Keratinocyte (primary cell): ENCODE data around the gene HPN. TPM values are rescaled to one million over a fixed set of nuclear protein-coding genes. Genes with fewer than 3 reads are reported as not detected.

Experiments
- DNase-seq: peaks from one replicate; pipeline ENCODE4 v3.0.0-alpha.2; 2011; ENCODE audit warnings: low read depth, missing footprints, low spot score
- FAIRE-seq: peaks from 2 replicates; lab custom pipeline; 2011; peaks lifted over from hg19 to GRCh38; lab: Jason Lieb, UNC
- H2AFZ ChIP-seq: 2 replicates; pipeline ENCODE4 v1.6.0; 2012; ENCODE audit warnings: low read length, control low read depth, inconsistent platforms; ENCODE audit not compliant: control insufficient read depth
- H3K27ac ChIP-seq: 2 replicates; pipeline ENCODE4 v1.5.1; 2011; ENCODE audit warnings: low read length; ENCODE audit not compliant: control insufficient read depth, insufficient read depth
- H3K27me3 ChIP-seq: 3 replicates; pipeline ENCODE4 v1.6.0; 2011; ENCODE audit warnings: low read length; ENCODE audit not compliant: control insufficient read depth, insufficient read depth; ENCODE audit errors: extremely low read depth
- H3K36me3 ChIP-seq, 2 experiments: 2 replicates in 1 of 2; 3 replicates in 1 of 2; pipeline ENCODE4 v1.5.1; 2011; ENCODE audit warnings: low read length in 2 of 2, mild to moderate bottlenecking in 1 of 2; ENCODE audit not compliant: control insufficient read depth in 2 of 2, insufficient read depth in 2 of 2; ENCODE audit errors: extremely low read depth in 1 of 2
- H3K4me1 ChIP-seq: 3 replicates; pipeline ENCODE4 v1.5.1; 2011; ENCODE audit warnings: low read length; ENCODE audit not compliant: control insufficient read depth, insufficient read depth; ENCODE audit errors: extremely low read depth
- H3K4me2 ChIP-seq: 3 replicates; pipeline ENCODE4 v1.6.0; 2011; ENCODE audit warnings: low read depth, low read length; ENCODE audit not compliant: control insufficient read depth, insufficient read depth; ENCODE audit errors: extremely low read depth
- H3K4me3 ChIP-seq, 3 experiments: fragments of 200-600 bp in 1 of 3; sonication (generic) in 1 of 3; 2 replicates in 2 of 3; 3 replicates in 1 of 3; pipeline ENCODE4 v1.5.1; 2011 to 2016; ENCODE audit warnings: low read length in 3 of 3, mild to moderate bottlenecking in 3 of 3, control low read depth in 2 of 3, inconsistent platforms in 1 of 3, low read depth in 1 of 3, mixed read lengths in 1 of 3, mixed run types in 1 of 3, moderate library complexity in 1 of 3; ENCODE audit not compliant: control insufficient read depth in 2 of 3, insufficient read depth in 2 of 3; ENCODE audit errors: extremely low read depth in 1 of 3
- H3K79me2 ChIP-seq: 2 replicates; pipeline ENCODE4 v1.6.0; 2012; ENCODE audit warnings: low read length; ENCODE audit not compliant: control insufficient read depth, insufficient read depth
- H3K9ac ChIP-seq: 3 replicates; pipeline ENCODE4 v1.6.0; 2011; ENCODE audit warnings: low read length; ENCODE audit not compliant: control insufficient read depth, insufficient read depth; ENCODE audit errors: extremely low read depth
- H3K9me1 ChIP-seq: 3 replicates; pipeline ENCODE4 v1.6.0; 2011; ENCODE audit warnings: low read length; ENCODE audit not compliant: control insufficient read depth, insufficient read depth; ENCODE audit errors: extremely low read depth
- H3K9me3 ChIP-seq: 2 replicates; pipeline ENCODE4 v1.5.1; 2012; ENCODE audit warnings: low read depth, low read length; ENCODE audit not compliant: control insufficient read depth
- H4K20me1 ChIP-seq: 3 replicates; pipeline ENCODE4 v1.6.0; 2011; ENCODE audit warnings: low read length; ENCODE audit not compliant: control insufficient read depth, insufficient read depth; ENCODE audit errors: extremely low read depth
- CTCF ChIP-seq, 3 experiments: IDR thresholded peaks in 1 of 3; conservative IDR thresholded peaks in 1 of 3; optimal IDR thresholded peaks in 1 of 3; 2 replicates in 2 of 3; 3 replicates in 1 of 3; pipeline versions ENCODE3 to v1.5.1; 2011; ENCODE audit warnings: low read length in 3 of 3, mild to moderate bottlenecking in 3 of 3, moderate library complexity in 2 of 3, control low read depth in 1 of 3, inconsistent platforms in 1 of 3; ENCODE audit not compliant: insufficient read depth in 2 of 3; ENCODE audit errors: extremely low read depth in 1 of 3
- EZH2 ChIP-seq: IDR thresholded peaks from one replicate; pipeline ENCODE4 v1.6.1; 2012; ENCODE audit warnings: inconsistent platforms, mild to moderate bottlenecking, low read length, moderate library complexity
- dilution Hi-C: fragments of 300-500 bp; cut with MboI; formaldehyde crosslinking; loops from one replicate; pipeline ENCODE4 v1.7.0; 2020; ENCODE audit warnings: low sequenced_read_pairs; ENCODE audit not compliant: extremely low pct_ligation_motif_present
- polyA plus RNA-seq, 5 experiments: library from polyadenylated mRNA; depleted of rRNA in 3 of 5; stranded (reverse) in 3 of 5; stranded (forward) in 1 of 5; unstranded in 1 of 5; fragments of >200 nt; gene quantifications; 1 replicate in 1 of 5; 2 replicates in 3 of 5; 3 replicates in 1 of 5; pipeline versions ENCODE4 v1.2.1 to v1.2.3, GENCODE V29; 2011 to 2012; ENCODE audit warnings: missing spikeins in 2 of 5, low read depth in 1 of 5, low replicate concordance in 1 of 5

Gene HPN
- polyA plus RNA-seq, 1 donor (not counting 4 experiments of a cell fraction or from before 2014, with no cell fraction given), result not detected

GRCh38 chr19:35042954-35043604 lies 1.6 kb downstream of the HPN start:
- Histone ChIP-seq H3K36me3 (no peaks in the 10 kb centered on the region), H4K20me1 (no peaks in the 10 kb centered on the region), H3K9me1 (no peaks in the 10 kb centered on the region), H3K79me2 (no peaks in the 10 kb centered on the region), H3K27me3 (peaks cover 10% of the 10 kb centered on the region), H3K9ac (no peak overlapping the region), H3K4me1 (peaks cover 2% of the 10 kb centered on the region), H3K27ac (no peak overlapping the region), H3K4me2 (no peak overlapping the region), H2AFZ (no peak overlapping the region), H3K9me3 (no peaks in the 10 kb centered on the region), H3K4me3 (no peak overlapping the region)
- DNase-seq (no peak), FAIRE-seq (no peak)
- dilution Hi-C loops, result no loop called here
- TF ChIP-seq CTCF (optimal IDR thresholded peaks at IDR 0.05 in 1 of 3, IDR thresholded peaks at IDR 0.05 in 1 of 3, conservative IDR thresholded peaks at IDR 0.05 in 1 of 3; ENCODE audit: extremely low read depth in 1 of 3, insufficient read depth in 2 of 3, low read length in 3 of 3) (no peak), EZH2 (no peak)

GRCh38 chr19:35043906-35044305 lies 2.4 kb downstream of the HPN start:
- dilution Hi-C loops, result no loop called here
- Histone ChIP-seq H3K9me1 (no peaks in the 10 kb centered on the region), H3K4me2 (no peak overlapping the region), H4K20me1 (no peaks in the 10 kb centered on the region), H3K4me3 (no peak overlapping the region), H3K4me1 (peaks cover 2% of the 10 kb centered on the region), H3K9ac (no peak overlapping the region), H3K36me3 (no peaks in the 10 kb centered on the region), H3K79me2 (no peaks in the 10 kb centered on the region), H3K9me3 (no peaks in the 10 kb centered on the region), H2AFZ (no peak overlapping the region), H3K27ac (no peak overlapping the region), H3K27me3 (peaks cover 10% of the 10 kb centered on the region)
- TF ChIP-seq CTCF (optimal IDR thresholded peaks at IDR 0.05 in 1 of 3, IDR thresholded peaks at IDR 0.05 in 1 of 3, conservative IDR thresholded peaks at IDR 0.05 in 1 of 3; ENCODE audit: extremely low read depth in 1 of 3, insufficient read depth in 2 of 3, low read length in 3 of 3), result no peak
- TF ChIP-seq EZH2, result no peak
- DNase-seq, result no peak
- no peak for FAIRE-seq
